Measurements from ENCODE around the gene NARS2. TPM values are rescaled to one million over a fixed set of nuclear protein-coding genes. Genes with fewer than 3 reads are reported as not detected.

The NARS2 gene
- total and polyA plus RNA-seq, 7 donors = 12.8 to 22.3 (median 14.5) TPM

GRCh38 chr11:78460471-78460870, 114.2 kb downstream of the NARS2 start:
- Histone ChIP-seq H3K4me3 (no peak overlapping the region), H3K4me1 (no peaks in the 10 kb centered on the region), H3K9me3 (no peaks in the 10 kb centered on the region), H3K27me3 (ENCODE audit: insufficient read depth in 3 of 3, low read length in 2 of 3) (no peaks in the 10 kb centered on the region), H3K27ac (no peak overlapping the region), H3K36me3 (ENCODE audit: insufficient read depth in 1 of 2, low read depth in 1 of 2) (peaks cover 2 to 57% of the 10 kb centered on the region in 2 donors)
- no peak for TF ChIP-seq CTCF (IDR thresholded peaks at IDR 0.05)
- DNase-seq (no peak), ATAC-seq (no peak)
- 98 to 100% (median 100%) methylated on average over 1 of the region's 1 CpG for WGBS, 3 donors
- intact Hi-C loops (cut with DNase I) = no loop called here

GRCh38 chr11:78459738-78460137, 114.9 kb downstream of the NARS2 start:
- DNase-seq (no peak), ATAC-seq (no peak)
- H3K27me3 ChIP-seq (ENCODE audit: insufficient read depth in 3 of 3, low read length in 2 of 3) = no peaks in the 10 kb centered on the region
- no peak for TF ChIP-seq CTCF (IDR thresholded peaks at IDR 0.05)
- H3K4me1 ChIP-seq = no peaks in the 10 kb centered on the region
- no peak overlapping the region for H3K27ac ChIP-seq
- H3K4me3 ChIP-seq = no peak overlapping the region
- peaks cover 2 to 54% of the 10 kb centered on the region in 2 donors for H3K36me3 ChIP-seq (ENCODE audit: insufficient read depth in 1 of 2, low read depth in 1 of 2)
- WGBS, 3 donors = 88 to 98% (median 97%) methylated on average over 4 of the region's 4 CpGs
- H3K9me3 ChIP-seq = no peaks in the 10 kb centered on the region
- intact Hi-C loops (cut with DNase I) = no loop called here

DNA sequence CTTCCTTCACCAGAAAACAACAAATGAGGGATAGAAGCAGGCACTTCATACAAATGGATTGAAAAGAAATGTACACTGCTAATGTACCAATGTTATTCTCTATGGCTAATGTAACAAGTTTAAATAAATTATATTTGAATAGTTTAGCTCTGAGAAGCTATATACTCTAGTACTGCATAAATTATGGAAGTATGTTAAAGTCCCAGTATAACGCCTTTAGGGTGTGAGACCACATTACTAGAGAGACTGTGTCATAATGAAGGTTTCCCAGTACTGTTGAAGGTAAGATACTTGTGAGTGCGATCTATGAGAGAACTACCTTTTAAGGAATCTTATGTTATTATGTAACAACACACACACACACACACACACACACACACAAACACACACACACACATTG, 117.2 kb downstream of the NARS2 start:
- no peak overlapping the region for H3K27ac ChIP-seq
- H3K4me3 ChIP-seq = no peak overlapping the region
- H3K4me1 ChIP-seq = no peaks in the 10 kb centered on the region
- no peaks in the 10 kb centered on the region for H3K27me3 ChIP-seq (ENCODE audit: insufficient read depth in 3 of 3, low read length in 2 of 3)
- WGBS, 3 donors = 76 to 100% (median 96%) methylated on average over 2 of the region's 2 CpGs
- intact Hi-C loops (cut with DNase I) = no loop called here
- ATAC-seq (no peak), DNase-seq (no peak)
- no peaks in the 10 kb centered on the region for H3K9me3 ChIP-seq
- TF ChIP-seq CTCF (IDR thresholded peaks at IDR 0.05) = no peak
- H3K36me3 ChIP-seq (ENCODE audit: insufficient read depth in 1 of 2, low read depth in 1 of 2) = peaks cover 2 to 40% of the 10 kb centered on the region in 2 donors

DNA sequence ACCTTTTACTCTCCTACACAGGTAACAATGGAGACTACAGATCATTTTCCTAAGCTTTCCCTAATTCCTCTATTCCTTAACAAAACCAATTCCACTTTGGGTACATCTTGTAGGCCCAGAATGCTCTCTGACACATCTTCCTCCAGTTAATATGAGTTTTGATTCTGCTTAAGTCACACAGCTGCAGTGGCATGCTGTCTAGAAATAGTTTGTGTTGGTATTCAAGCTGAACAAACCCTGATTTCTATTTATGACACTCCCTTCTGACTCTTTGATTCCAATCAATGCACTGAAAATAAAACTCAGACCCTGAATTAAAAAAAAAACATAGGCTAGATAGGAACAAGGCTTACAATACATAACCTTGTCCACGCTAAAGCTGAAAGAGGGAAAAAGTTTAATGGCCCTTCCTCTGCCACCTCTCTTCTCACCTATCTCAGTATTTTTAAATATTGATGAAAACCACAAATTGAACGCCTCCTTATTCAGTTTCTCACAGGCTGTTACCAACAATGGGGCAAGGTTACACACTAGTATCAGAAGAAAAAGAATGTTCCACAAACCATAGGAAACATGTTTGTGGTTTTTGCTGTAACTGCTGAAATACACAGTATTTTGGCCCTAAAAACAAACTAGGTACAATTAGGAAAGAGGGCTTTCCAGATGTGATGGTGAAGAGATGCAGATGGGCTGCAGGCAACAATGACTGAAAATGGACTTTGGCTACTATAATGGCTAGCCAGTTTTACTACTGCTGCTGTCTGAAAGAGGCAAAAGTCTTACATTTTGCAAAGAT, 121.3 kb downstream of the NARS2 start:
- TF ChIP-seq CTCF (IDR thresholded peaks at IDR 0.05) = no peak

More for the DNA sequence above, 121.3 kb downstream of the NARS2 start:
- no peak for ATAC-seq
- Histone ChIP-seq H3K9me3 (no peaks in the 10 kb centered on the region), H3K27ac (no peak overlapping the region), H3K36me3 (ENCODE audit: insufficient read depth in 1 of 2, low read depth in 1 of 2) (peaks cover 2 to 19% of the 10 kb centered on the region in 2 donors), H3K27me3 (ENCODE audit: insufficient read depth in 3 of 3, low read length in 2 of 3) (no peaks in the 10 kb centered on the region), H3K4me3 (no peak overlapping the region), H3K4me1 (no peaks in the 10 kb centered on the region)
- 92 to 98% (median 98%) methylated on average over 2 of the region's 2 CpGs for WGBS, 3 donors
- DNase-seq = no peak
- intact Hi-C loops (cut with DNase I) = no loop called here
